Natural killer cell treated with Interleukin-12 subunit alpha and Interleukin-12 subunit beta and Interleukin-15 and Interleukin-18, amount 100 ng/mL, for 72 hours (primary cell): Measurements from ENCODE around the gene PYGL. TPM values are rescaled to one million over a fixed set of nuclear protein-coding genes. Genes with fewer than 3 reads are reported as not detected.

Experiments used
- ATAC-seq, 2 donors: fragments of 150-1000 bp; cut with Tn5 transposase in 1 of 2; sonication (Bioruptor Pico), chemical (Tn5 transposase) in 1 of 2; 2 replicates each; pipeline ENCODE4 v1.10.0; 2021
- DNase-seq: peaks from one replicate; pipeline ENCODE4 v3.0.0; 2022; ENCODE audit warnings: low spot score
- H3K27ac Mint-ChIP-seq, 2 donors: 1 replicate in 1 of 2; 2 replicates in 1 of 2; pipeline ENCODE4 v1.8.0; 2022; ENCODE audit warnings: mixed read lengths in 2 of 2, mild to moderate bottlenecking in 1 of 2, moderate library complexity in 1 of 2
- H3K27me3 Mint-ChIP-seq, 2 donors: 1 replicate in 1 of 2; 2 replicates in 1 of 2; pipeline ENCODE4 v1.8.0; 2022; ENCODE audit warnings: mixed read lengths in 2 of 2
- H3K36me3 Mint-ChIP-seq: one replicate; pipeline ENCODE4 v1.8.0; 2022; ENCODE audit warnings: mixed read lengths
- H3K4me1 Mint-ChIP-seq, 2 donors: 1 replicate in 1 of 2; 2 replicates in 1 of 2; pipeline ENCODE4 v1.8.0; 2022; ENCODE audit warnings: low read depth in 2 of 2, mixed read lengths in 2 of 2, mild to moderate bottlenecking in 1 of 2
- H3K4me3 Mint-ChIP-seq: one replicate; pipeline ENCODE4 v1.8.0; 2022; ENCODE audit warnings: mixed read lengths
- H3K9me3 Mint-ChIP-seq: 2 replicates; pipeline ENCODE4 v1.8.0; 2022; ENCODE audit warnings: mixed read lengths
- total RNA-seq, 2 donors: library from RNA; stranded (reverse); gene quantifications; one replicate each; pipeline ENCODE4 v1.2.3, GENCODE V29; 2022

Gene PYGL
- total RNA-seq, 2 donors from 2014 or later: 0.62 to 2.3 TPM

- peaks cover 7 to 20% of the 10 kb centered on the region in 2 donors for H3K27me3 Mint-ChIP-seq
- peaks cover 6 to 7% of the 10 kb centered on the region in 2 donors for H3K4me1 Mint-ChIP-seq
Measured at GRCh38 chr14:50862036-50862570, 82.2 kb downstream of the PYGL start.

GRCh38 chr14:50860478-50861086 lies 83.7 kb downstream of the PYGL start:
- peak overlapping the region in 1 of 2 donors; percentile 74 for H3K27ac Mint-ChIP-seq
- no peaks in the 10 kb centered on the region for H3K36me3 Mint-ChIP-seq
- no peaks in the 10 kb centered on the region for H3K9me3 Mint-ChIP-seq
- H3K4me1 Mint-ChIP-seq: peaks cover 6 to 7% of the 10 kb centered on the region in 2 donors
- H3K27me3 Mint-ChIP-seq: peaks cover 3 to 5% of the 10 kb centered on the region in 2 donors
- DNase-seq: peak; percentile 82
- peak; percentile 71 to 80 for ATAC-seq
- peak overlapping the region; percentile 84 for H3K4me3 Mint-ChIP-seq

More at GRCh38 chr14:50862036-50862570, 82.2 kb downstream of the PYGL start:
- Mint-ChIP-seq H3K9me3 (no peaks in the 10 kb centered on the region), H3K4me3 (no peak overlapping the region), H3K27ac (no peak overlapping the region), H3K36me3 (no peaks in the 10 kb centered on the region)
- ATAC-seq (no peak), DNase-seq (no peak)

- ATAC-seq (no peak), DNase-seq (no peak)
- Mint-ChIP-seq H3K27ac (peak overlapping the region in 1 of 2 donors; percentile 33), H3K4me1 (peaks cover 6 to 7% of the 10 kb centered on the region in 2 donors), H3K36me3 (no peaks in the 10 kb centered on the region), H3K9me3 (no peaks in the 10 kb centered on the region), H3K4me3 (peak overlapping the region; percentile 72), H3K27me3 (no peaks in the 10 kb centered on the region)
Measured at GRCh38 chr14:50859296-50859624, 85.0 kb downstream of the PYGL start.

- Mint-ChIP-seq H3K27ac (no peak overlapping the region), H3K4me3 (no peak overlapping the region), H3K36me3 (no peaks in the 10 kb centered on the region), H3K27me3 (no peaks in the 10 kb centered on the region), H3K4me1 (peaks cover 6 to 7% of the 10 kb centered on the region in 2 donors), H3K9me3 (no peaks in the 10 kb centered on the region)
- no peak for DNase-seq
- ATAC-seq: no peak
Measured at GRCh38 chr14:50856660-50857059, 87.6 kb downstream of the PYGL start.

GRCh38 chr14:50855558-50855957 lies 88.7 kb downstream of the PYGL start:
- no peak overlapping the region for H3K27ac Mint-ChIP-seq
- H3K4me1 Mint-ChIP-seq: peaks cover 6 to 7% of the 10 kb centered on the region in 2 donors
- DNase-seq: no peak
- no peak for ATAC-seq
- H3K27me3 Mint-ChIP-seq: no peaks in the 10 kb centered on the region
- H3K36me3 Mint-ChIP-seq: no peaks in the 10 kb centered on the region
- no peaks in the 10 kb centered on the region for H3K9me3 Mint-ChIP-seq
- no peak overlapping the region for H3K4me3 Mint-ChIP-seq

Other genes with a start within 250 kb of the PYGL start
- 10 to 100 TPM; 52.0 to 74.5 TPM for gene NIN, start 113.3 kb downstream of the PYGL start, total RNA-seq
- under 1 TPM in 1 of 2 donors, not detected in 1; 0.73 TPM for gene ABHD12B, start 72.4 kb downstream of the PYGL start, total RNA-seq
- under 1 TPM; 0.11 to 0.24 TPM for gene TRIM9, start 150.6 kb upstream of the PYGL start, total RNA-seq